Measurements from ENCODE around the gene MIEN1. TPM values are rescaled to one million over a fixed set of nuclear protein-coding genes. Genes with fewer than 3 reads are reported as not detected.
A peak's percentile ranks its signal among the peaks of the same experiment; 100 is the strongest.

The MIEN1 gene
- total RNA-seq, 6 donors from 2014 or later, result 26.2 to 54.1 (median 43.2) TPM

GRCh38 chr17:39753514-39754160 lies 23.3 kb upstream of the MIEN1 start:
- Histone ChIP-seq H3K4me1 (peaks cover 16 to 28% (median 18%) of the 10 kb centered on the region in 4 donors), H3K36me3 (no peaks in the 10 kb centered on the region), H3K9me3 (no peaks in the 10 kb centered on the region), H3K27me3 (no peaks in the 10 kb centered on the region), H3K27ac (peak overlapping the region; percentile 95 to 99 (median 98)), H3K4me3 (peak overlapping the region; percentile 54 to 82 (median 66))
- 6 to 40% methylated on average over 6 to 38 of the region's 55 CpGs for WGBS, 2 donors
- DNase-seq (peak; percentile 62 to 95), ATAC-seq (ENCODE audit: low FRiP score in 2 of 2) (peak; percentile 0 to 75)
- peak in 2 of 4 donors; percentile 25 to 47 for TF ChIP-seq POLR2A (IDR thresholded peaks at IDR 0.05)
- TF ChIP-seq EP300 (IDR thresholded peaks at IDR 0.05), result no peak
- TF ChIP-seq POLR2AphosphoS5 (IDR thresholded peaks at IDR 0.05), result no peak

GRCh38 chr17:39752241-39752881 lies 22.0 kb upstream of the MIEN1 start:
- DNase-seq (peak in 1 of 2 donors; percentile 28), ATAC-seq (ENCODE audit: low FRiP score in 2 of 2) (no peak)
- Histone ChIP-seq H3K9me3 (no peaks in the 10 kb centered on the region), H3K4me3 (no peak overlapping the region), H3K27me3 (no peaks in the 10 kb centered on the region), H3K27ac (no peak overlapping the region), H3K36me3 (no peaks in the 10 kb centered on the region), H3K4me1 (peaks cover 16 to 28% (median 18%) of the 10 kb centered on the region in 4 donors)
- 86 to 88% methylated on average over 13 of the region's 13 CpGs for WGBS, 2 donors
- TF ChIP-seq CTCF (IDR thresholded peaks at IDR 0.05) (no peak), POLR2A (IDR thresholded peaks at IDR 0.05) (no peak), POLR2AphosphoS5 (IDR thresholded peaks at IDR 0.05) (no peak), EP300 (IDR thresholded peaks at IDR 0.05) (no peak)

- WGBS, 2 donors, result 70 to 75% methylated on average over 6 to 10 of the region's 10 CpGs
These were observed 21.3 kb upstream of the MIEN1 start for GRCh38 chr17:39751637-39752036.

GRCh38 chr17:39751016-39751543 lies 20.7 kb upstream of the MIEN1 start:
- no peak for ATAC-seq (ENCODE audit: low FRiP score in 2 of 2)
- WGBS, 2 donors, result 75 to 85% methylated on average over 5 of the region's 5 CpGs

More at GRCh38 chr17:39751637-39752036, 21.3 kb upstream of the MIEN1 start:
- H3K4me1 ChIP-seq, result peaks cover 16 to 28% (median 18%) of the 10 kb centered on the region in 4 donors
- ATAC-seq (ENCODE audit: low FRiP score in 2 of 2) (no peak), DNase-seq (peak; percentile 9 to 65)
- H3K36me3 ChIP-seq, result peaks cover 0 to 2% (median 0%) of the 10 kb centered on the region in 4 donors
- TF ChIP-seq EP300 (IDR thresholded peaks at IDR 0.05) (no peak), POLR2A (IDR thresholded peaks at IDR 0.05) (no peak), POLR2AphosphoS5 (IDR thresholded peaks at IDR 0.05) (no peak), CTCF (IDR thresholded peaks at IDR 0.05) (no peak)
- H3K27me3 ChIP-seq, result no peaks in the 10 kb centered on the region
- no peaks in the 10 kb centered on the region for H3K9me3 ChIP-seq
- H3K4me3 ChIP-seq, result no peak overlapping the region
- no peak overlapping the region for H3K27ac ChIP-seq

More at GRCh38 chr17:39751016-39751543, 20.7 kb upstream of the MIEN1 start:
- Histone ChIP-seq H3K27me3 (no peaks in the 10 kb centered on the region), H3K27ac (no peak overlapping the region), H3K4me3 (no peak overlapping the region), H3K4me1 (peaks cover 16 to 28% (median 18%) of the 10 kb centered on the region in 4 donors), H3K9me3 (no peaks in the 10 kb centered on the region), H3K36me3 (peaks cover 0 to 4% (median 1%) of the 10 kb centered on the region in 4 donors)
- DNase-seq, result no peak
- TF ChIP-seq CTCF (IDR thresholded peaks at IDR 0.05) (no peak), POLR2A (IDR thresholded peaks at IDR 0.05) (no peak), EP300 (IDR thresholded peaks at IDR 0.05) (no peak), POLR2AphosphoS5 (IDR thresholded peaks at IDR 0.05) (no peak)

Data from upper lobe of left lung (tissue), 6 donors.